Measurements from ENCODE around the gene RXFP3.
A peak's percentile ranks its signal among the peaks of the same experiment; 100 is the strongest.

DNA sequence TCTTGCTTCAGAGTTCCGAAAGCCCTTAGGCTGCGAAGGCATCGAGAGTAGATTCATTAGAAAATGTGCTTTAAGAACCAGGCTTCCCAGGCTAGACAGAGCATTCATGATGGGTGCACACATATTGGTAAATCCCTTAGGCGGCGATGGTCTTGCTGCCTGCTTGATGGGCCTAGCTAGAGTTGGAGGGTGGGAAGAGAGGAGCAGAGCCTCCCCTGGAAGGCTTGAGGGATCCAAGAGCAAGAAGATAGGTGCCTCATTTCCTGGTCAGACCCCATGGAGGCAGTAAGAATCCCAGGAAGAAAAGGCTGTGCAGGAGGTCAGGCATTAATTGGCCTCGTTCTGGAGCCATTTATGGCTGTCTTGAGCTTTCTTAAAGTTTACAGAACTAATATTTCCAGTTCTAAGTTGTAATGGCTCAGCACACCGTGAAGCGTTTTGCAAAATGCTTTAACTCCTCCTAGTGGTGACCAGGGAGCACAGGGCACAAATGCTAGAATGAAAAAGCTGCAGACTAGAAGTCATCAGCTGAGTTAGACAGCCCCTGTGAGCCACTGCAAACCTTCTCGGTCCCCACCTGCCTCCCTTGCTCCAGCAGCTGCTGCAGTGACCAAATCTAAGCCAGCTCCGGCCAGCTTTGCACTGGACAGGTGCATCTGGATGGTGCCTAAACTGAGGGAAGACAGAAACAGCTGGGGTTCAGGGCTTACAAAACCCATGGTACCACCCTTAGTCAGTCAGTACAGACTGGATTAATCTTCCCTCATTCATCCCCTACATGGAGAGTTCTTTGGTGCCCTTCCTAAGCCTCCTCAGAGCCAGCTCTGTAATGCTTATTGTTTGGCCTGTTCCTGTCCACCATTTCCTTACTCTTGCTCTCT lies 33.6 kb downstream of the RXFP3 start:
- no peak for TF ChIP-seq POLR2A (IDR thresholded peaks at IDR 0.05)
- TF ChIP-seq, protein P1, sequence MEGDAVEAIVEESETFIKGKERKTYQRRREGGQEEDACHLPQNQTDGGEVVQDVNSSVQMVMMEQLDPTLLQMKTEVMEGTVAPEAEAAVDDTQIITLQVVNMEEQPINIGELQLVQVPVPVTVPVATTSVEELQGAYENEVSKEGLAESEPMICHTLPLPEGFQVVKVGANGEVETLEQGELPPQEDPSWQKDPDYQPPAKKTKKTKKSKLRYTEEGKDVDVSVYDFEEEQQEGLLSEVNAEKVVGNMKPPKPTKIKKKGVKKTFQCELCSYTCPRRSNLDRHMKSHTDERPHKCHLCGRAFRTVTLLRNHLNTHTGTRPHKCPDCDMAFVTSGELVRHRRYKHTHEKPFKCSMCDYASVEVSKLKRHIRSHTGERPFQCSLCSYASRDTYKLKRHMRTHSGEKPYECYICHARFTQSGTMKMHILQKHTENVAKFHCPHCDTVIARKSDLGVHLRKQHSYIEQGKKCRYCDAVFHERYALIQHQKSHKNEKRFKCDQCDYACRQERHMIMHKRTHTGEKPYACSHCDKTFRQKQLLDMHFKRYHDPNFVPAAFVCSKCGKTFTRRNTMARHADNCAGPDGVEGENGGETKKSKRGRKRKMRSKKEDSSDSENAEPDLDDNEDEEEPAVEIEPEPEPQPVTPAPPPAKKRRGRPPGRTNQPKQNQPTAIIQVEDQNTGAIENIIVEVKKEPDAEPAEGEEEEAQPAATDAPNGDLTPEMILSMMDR (IDR thresholded peaks at IDR 0.05): peak in 4 of 6 experiments; percentile 28 to 62 (median 46)

All from thyroid gland (tissue), 4 donors.